Coronary artery (tissue), 2 donors: Measurements from ENCODE around the gene PTPA.
A peak's percentile ranks its signal among the peaks of the same experiment; 100 is the strongest.

Experiments used
- DNase-seq: peaks from one replicate; pipeline ENCODE4 v3.0.0-alpha.2; 2017; ENCODE audit warnings: low spot score
- H3K27ac ChIP-seq, 2 donors: fragments of 200-600 bp; sonication (generic); one replicate each; pipeline ENCODE4 v1.5.1; 2016 to 2019
- H3K4me3 ChIP-seq: fragments of 200-600 bp; sonication (generic); 2 replicates; pipeline ENCODE4 v1.5.1; 2016; ENCODE audit warnings: mild to moderate bottlenecking, moderate library complexity
- TF ChIP-seq, protein P1 (sequence below): fragments of 200-600 bp; sonication (generic); IDR thresholded peaks from one replicate; pipeline ENCODE4 v1.5.1; 2019; ENCODE audit warnings: antibody characterized with exemption

PTPA gene

DNA sequence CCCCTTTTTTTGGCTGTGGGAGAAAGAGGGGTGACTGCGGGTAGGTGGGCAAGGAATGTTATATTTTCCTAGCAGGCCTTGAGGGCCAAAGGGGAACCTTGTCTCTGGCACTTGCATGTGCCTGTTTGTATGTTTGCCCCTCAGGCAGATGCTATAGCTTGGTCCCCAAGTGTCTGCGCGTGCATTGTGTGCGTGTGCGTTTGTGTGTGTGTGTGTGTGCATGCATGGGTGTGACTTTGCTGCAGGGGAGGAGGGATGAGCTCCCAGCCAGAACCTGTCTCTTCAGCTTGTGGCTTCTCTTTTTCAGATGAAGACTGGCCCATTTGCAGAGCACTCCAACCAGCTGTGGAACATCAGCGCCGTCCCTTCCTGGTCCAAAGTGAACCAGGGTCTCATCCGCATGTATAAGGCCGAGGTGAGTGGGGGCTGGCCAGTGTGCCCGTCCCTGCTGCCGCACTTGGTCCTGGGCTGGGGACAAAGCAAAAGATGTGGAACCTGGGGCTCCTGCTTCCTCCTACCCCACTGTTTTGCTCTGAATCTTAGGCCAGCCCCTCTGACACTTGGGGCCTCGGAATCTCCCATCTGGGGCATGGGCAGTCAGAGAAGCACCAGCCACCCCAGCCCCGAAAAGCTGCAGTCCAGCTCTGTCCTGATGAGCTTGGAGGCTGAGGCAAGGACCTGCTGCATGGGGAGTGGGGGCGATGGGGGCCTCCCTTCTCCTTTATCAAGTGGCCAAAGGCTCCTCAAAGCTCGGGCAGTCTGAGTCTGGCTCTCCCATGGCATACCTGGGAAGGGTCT lies 31.1 kb downstream of the PTPA start:
- Histone ChIP-seq H3K4me3 (peak overlapping the region; percentile 61), H3K27ac (peak overlapping the region; percentile 91 to 99)
- DNase-seq = no peak
- TF ChIP-seq, protein P1, sequence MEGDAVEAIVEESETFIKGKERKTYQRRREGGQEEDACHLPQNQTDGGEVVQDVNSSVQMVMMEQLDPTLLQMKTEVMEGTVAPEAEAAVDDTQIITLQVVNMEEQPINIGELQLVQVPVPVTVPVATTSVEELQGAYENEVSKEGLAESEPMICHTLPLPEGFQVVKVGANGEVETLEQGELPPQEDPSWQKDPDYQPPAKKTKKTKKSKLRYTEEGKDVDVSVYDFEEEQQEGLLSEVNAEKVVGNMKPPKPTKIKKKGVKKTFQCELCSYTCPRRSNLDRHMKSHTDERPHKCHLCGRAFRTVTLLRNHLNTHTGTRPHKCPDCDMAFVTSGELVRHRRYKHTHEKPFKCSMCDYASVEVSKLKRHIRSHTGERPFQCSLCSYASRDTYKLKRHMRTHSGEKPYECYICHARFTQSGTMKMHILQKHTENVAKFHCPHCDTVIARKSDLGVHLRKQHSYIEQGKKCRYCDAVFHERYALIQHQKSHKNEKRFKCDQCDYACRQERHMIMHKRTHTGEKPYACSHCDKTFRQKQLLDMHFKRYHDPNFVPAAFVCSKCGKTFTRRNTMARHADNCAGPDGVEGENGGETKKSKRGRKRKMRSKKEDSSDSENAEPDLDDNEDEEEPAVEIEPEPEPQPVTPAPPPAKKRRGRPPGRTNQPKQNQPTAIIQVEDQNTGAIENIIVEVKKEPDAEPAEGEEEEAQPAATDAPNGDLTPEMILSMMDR = no peak

DNA sequence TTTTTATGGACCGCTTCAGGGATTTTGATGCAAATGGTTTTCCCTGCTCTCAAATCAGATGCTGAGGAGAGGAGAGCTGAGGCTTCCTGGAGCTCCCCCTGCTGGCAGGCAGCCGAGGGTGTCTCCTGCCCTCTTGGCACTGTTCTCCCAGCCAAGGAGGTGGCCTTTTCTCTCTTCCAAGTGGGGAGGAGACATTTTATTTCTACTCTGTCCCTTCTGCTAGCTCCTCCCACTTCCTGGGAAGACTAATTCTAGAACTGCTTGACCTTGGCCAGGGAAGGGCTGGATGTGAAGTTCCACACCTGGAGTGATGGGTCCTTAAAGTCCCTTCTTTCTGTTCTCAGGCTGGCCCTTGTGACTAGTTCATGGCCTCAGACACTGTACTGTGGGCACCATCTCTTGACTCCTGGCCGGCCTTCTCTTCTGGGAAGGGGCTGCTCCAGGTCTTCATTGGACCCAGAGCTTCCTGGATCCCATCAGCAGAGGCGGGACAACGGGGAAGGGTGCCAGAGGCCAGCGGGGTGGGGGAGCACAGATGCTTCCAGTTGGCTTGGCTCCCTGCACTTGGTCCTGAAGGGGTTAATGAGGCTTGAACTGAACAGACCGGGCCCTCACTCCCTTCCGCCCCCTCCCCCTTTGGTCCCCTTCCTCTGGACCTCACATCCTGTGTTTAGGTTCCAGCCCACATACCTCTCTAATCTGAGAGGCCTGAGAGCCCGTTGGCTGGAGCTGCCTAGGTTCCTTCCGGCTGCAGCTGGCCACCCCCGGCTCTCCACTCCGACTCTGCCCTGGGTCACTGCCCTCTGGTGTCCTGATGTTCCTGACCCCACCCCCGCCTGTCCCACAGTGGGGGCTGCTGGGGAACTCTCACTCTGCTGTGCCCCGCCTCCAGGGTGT lies 32.1 kb downstream of the PTPA start:
- Histone ChIP-seq H3K27ac (peak overlapping the region; percentile 91 to 99), H3K4me3 (peak overlapping the region; percentile 61)
- DNase-seq = peak; percentile 95
- TF ChIP-seq, protein P1 = peak; percentile 69

DNA sequence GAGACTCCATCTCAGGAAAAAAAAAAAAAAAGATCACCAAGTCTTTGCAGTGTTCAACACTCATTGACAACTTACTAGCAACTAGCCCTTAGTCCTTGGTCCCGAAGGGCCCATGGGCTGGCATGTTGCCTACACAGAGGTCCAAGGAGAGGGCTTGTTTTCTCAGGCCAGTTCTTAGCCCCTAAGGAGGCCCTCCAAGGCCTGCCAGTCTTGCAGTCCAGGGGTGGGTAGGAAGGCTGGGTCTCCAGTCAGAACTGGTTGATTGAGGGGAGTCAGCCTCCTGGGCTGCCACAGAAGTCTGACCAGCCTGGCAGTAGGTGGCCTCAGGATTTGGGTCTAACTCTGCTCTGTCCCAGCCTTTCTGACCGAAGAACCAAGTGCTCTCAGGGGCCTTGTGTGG lies 34.1 kb downstream of the PTPA start:
- peak; percentile 72 for DNase-seq
- TF ChIP-seq, protein P1 = no peak
- Histone ChIP-seq H3K4me3 (no peak overlapping the region), H3K27ac (peak overlapping the region; percentile 85 to 87)

DNA sequence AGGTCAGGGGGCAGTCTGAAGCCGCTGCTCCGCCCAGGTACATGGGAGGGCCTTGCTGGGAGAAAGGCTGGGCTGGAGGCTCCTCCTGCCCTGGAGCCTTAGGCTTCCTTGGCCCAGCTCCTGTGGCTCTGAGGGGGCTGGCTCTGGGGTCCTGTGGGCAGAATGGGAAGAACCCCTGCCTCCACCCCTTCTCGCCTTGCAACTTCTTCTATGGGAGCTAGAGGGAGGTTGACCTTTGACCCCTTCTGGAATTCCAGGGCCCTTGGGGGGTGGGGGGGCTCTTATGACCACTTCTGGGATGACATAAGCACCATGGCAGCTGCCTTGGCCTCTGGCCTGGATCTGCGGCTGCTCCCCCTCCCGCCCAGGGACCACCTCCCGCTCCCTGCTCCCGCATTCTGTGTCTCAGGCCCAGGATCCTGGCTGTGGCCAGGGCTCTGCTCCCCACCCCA lies 34.7 kb downstream of the PTPA start:
- Histone ChIP-seq H3K4me3 (no peak overlapping the region), H3K27ac (peak overlapping the region; percentile 85 to 87)
- TF ChIP-seq, protein P1 = no peak
- peak; percentile 85 for DNase-seq

DNA sequence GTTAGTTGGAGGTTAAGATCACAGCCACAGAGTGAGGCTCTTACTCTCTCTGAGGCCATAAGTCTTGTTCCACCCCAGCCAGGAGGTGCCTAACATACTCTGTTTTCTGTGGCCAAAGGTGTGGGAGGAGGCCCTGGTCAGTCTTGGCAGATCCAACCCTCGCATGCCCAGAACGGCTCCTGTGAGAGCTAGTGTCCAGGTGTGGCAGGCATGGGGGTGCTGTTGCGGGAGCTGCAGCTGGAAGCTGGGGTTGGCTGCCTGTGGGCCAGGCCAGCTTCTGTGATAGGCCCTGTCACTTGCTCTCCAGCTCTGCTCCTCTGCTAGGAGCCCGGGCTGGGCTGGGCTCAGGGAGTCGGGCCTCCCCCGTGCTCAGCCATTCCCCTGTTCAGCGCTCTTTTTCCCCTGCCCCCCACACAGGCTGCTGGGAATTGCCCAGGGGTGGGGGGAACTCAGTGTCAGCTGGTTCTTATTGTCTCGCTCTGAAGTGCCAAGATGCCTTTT lies 35.3 kb downstream of the PTPA start:
- Histone ChIP-seq H3K27ac (peak overlapping the region; percentile 85 to 87), H3K4me3 (peak overlapping the region; percentile 18)
- DNase-seq = peak; percentile 78
- TF ChIP-seq, protein P1 = no peak

DNA sequence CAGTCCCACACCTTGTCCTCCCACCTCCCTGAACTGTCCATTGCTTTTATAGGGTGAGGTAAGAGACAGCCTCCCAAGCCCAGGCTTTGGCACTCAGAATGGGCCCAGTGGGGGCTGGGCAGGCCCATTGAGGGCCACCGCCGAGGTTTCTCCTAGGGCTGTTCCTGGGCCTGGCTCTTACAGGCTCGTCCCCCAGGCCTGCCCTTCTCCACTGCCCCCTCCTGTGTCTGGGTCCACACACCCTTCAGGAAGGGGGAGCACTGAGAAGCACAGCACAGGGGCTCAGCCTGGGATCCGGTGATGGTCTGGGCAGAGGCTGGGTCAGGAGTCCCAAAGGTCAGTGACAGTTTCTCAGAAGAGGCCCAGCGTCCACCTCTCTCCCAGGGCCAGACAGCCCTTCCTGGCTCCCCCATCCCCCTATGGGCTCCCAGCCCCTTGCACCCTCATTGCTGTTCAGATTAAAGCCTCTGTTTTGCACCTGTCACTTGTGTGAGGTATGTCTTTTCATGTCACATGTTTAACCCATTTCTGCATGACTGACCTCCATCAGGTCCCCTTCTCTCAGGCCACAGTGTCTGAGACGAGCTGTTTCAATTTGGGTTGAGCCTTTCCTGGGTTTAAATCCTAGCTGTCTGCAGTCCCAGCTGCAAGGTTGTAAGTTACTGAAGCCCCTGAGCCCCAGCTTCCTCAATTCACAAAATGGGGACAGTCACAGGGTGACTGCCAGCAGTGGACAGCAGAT lies 37.4 kb downstream of the PTPA start:
- no peak overlapping the region for H3K4me3 ChIP-seq

More for the DNA sequence above, 37.4 kb downstream of the PTPA start:
- TF ChIP-seq, protein P1 = no peak
- H3K27ac ChIP-seq = peak overlapping the region in 1 of 2 donors; percentile 87
- DNase-seq = peak; percentile 65
